ENCODE data around the gene CCP110.
A peak's percentile ranks its signal among the peaks of the same experiment; 100 is the strongest.

Gene CCP110

DNA sequence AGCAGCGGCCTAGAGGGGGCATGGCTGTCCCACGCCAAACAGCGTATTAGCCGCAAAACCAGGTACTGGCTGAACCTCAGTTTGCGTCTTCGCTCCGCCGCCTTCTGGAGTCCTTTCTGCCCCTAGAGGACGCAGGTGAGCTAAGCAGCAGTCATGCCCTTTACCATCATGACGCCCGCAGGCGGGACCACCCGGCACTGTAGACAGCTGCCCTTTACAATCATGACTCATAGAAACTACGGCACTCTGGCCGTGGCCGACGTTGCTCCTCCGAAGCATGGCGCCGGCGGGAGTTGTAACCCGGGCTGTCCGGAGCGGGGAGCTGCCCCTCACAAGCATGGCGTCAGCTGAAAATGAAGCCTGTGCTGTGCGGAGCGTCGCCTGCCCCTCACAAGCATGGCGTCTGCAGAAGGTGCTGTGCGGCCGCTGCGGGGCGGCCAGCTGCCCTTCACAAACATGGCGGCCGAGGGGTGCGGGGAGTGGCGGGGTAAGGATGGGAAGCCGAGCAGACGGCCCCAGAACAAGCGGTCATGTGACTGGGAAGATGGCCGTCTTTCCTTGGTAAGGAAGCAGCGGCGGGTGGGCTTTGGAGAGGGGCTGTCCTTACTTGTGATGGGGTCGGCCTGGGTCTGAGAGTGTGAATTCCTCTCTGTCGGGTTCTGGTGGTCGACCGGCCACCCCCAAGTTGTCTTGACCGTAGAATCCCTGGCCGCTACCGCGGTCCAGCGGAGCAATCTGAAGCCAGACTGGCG is 31.6 kb downstream of the CCP110 start, which contains the start of gene VPS35L:
Gene VPS35L, plus strand, starts transcription at position 518 of the 752 bp plus-strand sequence. Its CDS starts 27 bp downstream, at position 545.
- DNase-seq: peak; percentile 69

DNA sequence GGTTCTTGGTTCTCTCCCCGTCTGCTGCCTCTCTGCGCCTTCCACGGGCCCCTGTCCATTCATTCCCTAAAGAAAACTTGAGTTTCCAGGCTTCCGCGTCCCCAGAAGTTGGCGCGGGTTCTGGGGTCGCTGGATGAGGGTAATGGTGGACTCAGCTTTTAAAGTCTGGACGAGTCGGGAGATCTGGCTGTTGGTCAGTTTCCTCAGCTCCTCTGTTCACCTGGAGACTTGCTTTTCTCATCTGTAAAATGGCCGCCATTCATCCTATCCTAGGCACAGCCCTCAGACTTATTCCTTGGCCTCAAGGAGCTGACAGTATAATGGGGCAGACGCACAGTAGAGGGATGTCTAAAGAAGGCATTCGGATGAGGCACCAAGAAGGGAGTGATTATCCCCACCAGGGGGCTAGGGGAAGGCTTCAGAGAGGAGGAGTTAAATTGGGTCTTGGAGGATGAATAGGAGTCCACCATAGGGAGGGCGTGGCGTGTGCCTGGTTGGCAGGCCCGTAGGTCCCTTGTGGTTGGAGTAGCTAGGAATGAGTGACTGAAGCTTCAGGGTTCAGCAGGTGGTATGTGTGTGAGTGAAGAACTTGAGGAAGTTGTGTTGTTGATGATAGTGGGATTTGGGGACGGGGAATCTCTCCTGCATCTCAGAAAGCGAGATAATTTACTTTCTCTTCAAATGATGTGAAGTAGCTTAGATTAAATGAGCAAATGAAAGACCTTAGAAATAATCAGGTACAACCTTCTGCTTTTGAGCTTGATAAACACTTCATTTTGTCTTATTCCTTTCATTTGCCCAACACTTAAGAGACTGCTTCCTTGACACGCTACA is 32.4 kb downstream of the CCP110 start:
- no peak for DNase-seq

DNA sequence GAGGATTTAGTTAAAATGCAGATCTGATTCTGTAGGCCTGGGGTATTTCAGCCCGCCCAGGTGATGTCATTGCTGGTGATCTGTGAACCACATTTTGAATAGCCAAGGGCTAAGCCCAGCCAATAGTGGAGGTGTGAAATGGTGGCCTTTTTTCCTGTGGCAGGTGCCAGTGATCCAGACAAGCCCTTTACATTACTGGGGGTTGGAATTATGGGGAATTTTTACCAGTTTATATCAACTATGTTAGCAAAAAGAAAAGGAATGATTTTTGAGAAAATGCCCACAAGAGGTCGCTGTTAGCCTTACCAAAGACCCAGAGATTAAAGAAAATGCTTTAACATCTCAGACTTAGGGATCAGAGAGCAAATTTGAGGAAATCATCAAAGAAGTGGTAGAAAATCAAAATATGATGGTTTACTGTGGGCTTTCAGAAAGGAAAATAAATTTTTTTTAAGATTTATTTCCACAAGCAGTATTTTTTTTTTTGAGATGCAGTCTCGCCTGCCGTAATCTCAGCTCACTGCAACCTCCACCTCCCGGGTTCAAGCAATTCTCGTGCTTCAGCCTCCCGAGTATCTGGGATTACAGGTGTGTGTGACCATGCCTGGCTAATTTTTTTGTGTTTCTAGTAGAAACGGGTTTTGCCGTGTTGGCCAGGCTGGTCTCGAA is 35.6 kb downstream of the CCP110 start:
- DNase-seq: no peak

DNA sequence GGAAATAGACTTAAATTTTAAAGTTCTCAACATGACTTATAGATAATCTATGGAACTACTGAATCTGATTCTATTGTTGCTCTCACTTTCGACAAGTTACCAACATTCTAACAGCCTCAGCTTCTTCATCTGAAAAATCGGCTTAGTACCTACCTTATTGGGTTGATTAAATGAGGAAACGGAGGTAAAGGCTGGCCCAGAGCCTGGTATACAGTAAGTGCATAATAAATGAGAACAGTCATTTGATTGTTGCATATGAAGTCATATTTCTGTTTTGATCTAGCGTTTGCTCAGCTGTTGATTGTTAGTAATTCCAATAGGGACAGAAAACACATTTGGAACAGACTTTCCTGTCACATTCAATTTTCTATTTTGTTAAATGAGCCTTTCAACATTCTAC is 36.3 kb downstream of the CCP110 start:
- DNase-seq: no peak

DNA sequence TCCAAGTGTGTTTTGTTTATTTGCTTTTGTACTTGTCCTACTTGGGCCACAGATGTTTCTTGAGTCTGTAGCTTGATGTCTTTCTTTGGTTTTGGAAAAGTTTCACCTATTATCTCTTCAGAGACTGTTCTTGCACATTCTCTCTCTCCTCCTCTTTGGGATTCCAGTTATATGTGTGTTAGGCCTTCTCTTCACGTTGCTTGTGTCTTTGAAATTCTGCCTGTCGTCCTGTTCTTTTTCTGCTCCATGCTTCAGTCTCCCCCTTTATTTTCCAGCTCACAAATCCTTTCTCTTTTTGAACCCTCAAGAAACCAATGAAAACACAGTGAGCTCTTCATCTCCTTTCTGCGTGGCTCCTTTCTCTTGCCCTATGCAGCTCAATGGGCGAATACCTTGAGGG is 39.6 kb downstream of the CCP110 start:
- no peak for DNase-seq

DNA sequence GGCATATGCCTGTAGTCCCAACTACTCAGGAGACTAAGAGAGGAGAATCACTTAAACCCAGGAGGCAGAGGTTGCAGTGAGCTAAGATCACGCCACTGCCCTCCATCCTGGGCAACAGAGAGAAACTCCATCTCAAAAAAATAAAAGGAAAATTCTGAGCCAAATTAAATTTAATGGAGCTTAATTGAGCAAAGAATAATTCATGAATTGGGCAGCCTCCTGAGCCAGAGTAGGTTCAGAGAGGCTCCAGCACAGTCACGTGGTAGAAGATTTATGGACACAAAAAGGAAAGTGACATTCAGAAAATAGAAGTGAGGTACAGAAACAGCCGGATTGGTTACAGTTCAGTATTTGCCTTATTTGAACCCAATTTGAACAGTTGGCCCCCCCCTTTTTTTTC is 42.6 kb downstream of the CCP110 start:
- no peak for DNase-seq

DNA sequence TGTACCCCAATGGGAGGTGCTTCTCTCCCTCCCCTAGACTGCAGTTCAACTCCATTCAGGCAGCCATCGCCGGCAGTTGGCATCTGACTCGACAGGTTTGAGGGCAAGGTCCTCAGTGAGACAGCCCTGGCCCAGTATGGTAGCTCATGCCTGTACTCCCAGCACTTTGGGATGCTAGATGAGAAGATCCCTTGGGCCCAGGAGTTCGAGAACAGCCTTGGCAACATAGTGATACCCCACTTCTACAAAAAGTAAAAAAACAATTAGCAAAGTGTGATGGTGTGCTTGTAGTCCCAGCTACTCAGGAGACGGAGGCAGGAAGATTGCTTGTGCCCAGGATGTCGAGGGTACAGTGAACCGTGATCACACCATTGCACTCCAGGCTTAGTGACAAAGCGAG is 43.8 kb downstream of the CCP110 start:
- DNase-seq: no peak

DNA sequence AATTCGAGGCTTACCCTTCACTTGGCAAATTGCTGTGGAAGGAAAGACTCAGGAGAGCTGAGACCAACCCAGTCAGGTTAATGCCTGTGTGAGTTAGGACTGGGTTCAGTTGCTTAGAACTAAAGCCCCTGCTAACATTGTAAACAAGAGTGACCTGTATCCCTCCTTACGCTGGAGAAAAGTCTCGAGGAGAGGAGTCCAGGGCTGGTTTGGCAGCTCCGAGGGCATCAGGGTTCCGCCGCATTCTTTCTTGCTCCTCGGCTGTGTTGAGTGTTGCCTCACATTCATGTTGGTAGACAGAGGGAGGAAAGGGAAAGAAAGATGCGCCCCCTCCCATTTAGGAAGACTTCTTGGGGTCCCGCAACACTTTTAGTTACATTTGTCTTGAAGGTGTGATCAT is 50.3 kb downstream of the CCP110 start:
- no peak for DNase-seq

DNA sequence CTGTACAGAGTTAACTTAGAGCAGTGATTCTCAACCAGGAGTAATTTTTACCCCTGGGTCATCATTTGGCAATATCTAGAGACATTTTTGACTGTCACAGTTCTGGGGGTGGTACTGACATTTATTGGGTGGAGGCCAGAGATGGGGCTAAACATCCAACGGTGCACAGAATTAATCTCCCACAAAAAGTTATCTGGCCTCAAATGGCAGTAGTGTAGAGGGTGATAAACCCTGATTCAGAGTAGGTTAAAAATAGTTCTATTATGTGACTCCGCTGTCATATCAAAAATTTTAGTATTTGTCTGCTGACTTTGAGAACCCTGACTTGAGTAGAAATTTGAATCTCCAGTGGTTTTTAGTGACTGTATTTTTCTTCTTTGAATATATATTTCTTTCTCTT is 50.9 kb downstream of the CCP110 start:
- no peak for DNase-seq

DNA sequence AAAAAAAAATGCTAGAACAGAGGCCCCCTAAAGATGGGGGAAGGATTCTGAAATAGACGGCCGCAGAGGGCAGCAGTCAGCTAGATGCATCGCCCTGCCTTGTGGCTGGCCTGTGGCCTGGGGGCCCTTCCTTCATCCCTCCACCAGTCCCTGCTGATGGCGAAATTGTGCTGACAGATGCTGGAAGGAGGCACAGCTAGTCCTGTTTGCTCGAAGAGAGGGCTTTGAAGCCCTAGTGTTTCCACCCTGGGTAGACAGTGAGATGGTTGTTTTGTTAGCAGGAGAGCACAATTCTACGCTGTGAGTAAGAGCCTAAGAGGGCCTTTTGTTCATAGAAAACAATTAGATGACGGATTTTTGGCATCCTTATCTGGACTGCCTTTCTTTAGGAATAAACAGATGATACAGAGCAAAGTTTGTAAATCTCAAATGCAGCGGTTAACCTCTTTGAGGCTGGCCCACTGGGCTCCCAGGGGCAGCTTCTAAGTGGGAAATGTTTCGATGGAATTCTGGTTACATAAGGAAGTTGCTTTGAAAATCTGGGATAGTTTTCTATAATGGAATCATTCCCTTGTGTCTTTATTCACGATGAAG is 54.7 kb downstream of the CCP110 start:
- no peak for DNase-seq

DNA sequence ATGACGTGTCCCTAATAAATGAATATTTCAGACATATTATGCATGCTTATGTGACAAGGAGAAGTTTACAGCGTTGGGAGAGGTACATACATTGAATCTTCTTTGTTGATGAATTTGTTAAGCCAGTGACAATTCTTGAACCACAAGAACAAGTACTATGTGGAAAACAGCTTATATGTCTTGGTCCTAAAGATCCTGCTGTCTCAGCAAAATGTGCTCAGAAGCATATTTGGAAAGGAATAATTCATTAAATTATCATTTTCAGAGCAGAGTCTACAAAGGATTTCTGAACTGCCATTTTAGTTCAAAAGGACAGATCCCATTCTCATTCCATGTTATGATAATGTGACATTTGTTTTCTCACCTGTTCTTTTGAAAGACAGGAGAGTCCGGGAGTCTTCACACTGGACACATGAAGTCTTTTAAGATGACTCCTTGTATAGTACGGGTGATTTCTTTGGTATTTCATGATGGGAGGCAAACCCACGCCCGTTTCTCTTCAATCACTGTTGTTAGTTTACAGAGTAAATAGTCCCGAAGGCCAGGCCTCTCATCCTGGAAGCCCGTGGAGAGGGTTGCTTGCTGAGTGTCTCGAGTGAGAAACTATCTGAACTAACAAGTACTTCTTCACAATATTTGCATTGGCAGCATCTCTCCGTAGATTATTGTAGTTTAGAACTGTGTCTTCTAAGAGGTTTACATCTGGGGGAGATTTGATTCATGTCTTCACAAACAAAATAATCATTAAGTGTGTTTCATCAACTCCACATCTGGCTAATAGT is 58.5 kb downstream of the CCP110 start:
- DNase-seq: no peak

DNA sequence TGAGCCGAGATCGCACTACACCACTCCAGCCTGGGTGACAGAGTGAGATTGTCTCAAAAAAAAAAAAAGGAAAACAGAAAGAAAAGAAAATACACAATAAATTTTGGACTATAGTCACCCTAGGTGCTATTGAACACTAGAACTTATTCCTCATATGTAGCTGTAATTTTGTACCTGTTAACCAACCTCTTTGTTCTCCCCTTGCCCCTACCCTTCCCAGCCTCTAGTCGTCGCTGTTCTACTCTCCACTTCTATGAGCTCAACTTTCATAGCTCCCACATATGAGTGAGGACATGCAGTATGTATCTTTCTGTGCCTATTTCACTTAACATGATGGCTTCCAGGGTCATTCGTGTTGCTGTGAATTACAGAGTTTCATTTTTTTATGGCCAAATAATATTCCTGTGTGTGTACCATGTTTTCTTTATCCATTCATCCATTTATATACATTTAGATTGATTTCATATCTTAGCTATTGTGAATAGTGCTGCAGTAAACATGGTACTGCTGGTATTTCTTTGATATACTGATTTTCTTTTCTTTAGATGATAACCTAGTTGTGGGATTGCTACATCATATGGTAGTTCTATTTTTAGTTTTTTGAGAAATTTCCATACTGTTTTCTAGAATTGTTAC is 60.0 kb downstream of the CCP110 start:
- DNase-seq: peak; percentile 23

DNA sequence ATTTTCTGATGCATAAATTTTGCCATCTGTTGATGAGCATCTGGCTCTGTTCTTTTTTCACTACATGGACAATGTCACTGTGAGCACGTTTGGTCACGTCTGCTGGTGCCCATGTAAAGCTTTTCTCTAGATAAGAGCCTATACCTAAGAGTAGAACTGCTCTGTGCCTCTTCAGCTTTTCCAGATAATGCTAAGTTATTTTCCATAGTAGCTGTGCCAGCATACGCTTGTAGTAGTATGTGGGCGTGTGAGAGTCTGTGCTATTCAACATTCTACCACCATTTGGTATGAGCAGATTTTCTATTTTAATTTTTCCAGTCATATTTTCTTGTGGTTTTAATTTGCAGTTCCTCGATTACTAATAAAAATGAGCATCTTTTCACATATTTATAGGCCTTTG is 64.9 kb downstream of the CCP110 start:
- no peak for DNase-seq

DNA sequence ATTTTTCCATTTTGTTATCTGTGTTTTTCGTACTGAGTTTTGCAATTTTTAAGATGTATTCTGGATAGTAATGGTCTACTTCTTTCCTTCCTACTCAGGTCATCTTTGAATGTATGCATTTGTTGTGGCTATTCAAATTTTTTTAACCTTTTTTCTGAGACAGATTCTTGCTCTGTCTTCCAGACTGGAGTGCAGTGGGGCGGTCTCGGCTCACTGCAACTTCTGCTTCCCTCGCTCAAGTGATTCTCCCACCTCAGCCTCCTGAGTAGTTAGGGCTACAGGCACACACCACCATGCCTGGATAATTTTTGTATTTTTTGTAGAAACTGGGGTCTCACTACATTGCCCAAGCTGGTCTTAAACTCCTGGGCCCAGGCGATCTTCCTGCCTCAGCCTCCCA is 65.4 kb downstream of the CCP110 start:
- no peak for DNase-seq

DNA sequence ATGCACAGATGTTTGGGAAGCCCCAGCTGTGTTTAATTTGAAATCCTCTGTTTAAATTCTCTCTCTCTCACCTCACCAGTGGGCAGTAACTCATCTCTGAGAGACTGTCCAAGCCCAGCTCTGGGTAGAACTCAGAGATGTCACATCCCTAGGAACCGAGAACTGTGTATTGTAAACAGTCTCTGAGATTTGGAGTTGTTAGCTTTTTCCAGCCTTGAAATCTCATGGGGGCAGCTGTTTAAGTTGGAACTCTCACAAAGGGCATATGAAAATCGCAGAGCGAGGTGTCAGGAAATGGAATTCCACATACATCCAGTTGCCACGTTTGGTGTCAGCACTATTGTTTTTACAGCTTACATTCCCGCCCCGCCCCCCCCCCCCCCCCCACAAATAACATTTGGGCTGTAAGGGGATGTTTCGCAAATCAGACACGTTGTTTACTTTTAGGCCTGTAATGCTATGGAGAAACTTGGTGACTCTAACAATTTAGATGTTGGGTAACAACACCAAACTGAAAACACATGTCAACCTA is 66.1 kb downstream of the CCP110 start:
- no peak for DNase-seq

DNA sequence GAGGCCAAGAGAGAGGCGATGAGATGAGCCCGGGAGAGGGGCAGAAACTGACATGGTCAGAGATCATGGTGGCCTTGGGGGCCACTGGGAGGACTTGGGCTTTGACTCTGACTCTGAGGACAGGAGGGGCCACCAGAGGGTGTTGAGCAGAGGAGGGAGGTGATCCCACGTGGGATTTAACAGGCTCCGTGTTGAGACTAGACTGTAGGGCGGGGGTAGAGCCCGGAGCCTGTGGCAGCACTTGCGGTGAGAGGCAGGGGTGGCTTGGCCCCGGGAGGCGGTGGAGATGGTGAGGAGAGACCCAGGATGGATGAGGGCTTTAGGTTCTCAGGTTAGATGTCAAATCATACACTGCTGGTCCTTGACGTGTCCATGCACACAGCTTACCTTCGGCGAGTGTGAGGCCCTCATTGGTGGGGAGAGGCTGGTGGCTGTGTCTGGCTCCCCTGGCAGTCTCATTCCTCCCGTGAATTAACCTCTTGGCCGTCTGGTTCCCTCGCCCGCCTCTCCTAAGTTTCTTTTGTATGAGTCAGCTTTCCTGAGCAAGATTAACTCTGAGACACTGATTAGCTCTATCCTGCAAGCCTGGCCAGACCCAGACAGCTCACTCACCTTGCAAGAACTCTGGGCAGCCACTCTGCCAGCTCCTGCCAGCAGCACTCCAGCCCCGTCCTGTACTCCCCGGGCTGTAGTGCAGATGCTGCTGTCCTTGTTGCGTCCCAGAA is 71.5 kb downstream of the CCP110 start:
- no peak for DNase-seq

DNA sequence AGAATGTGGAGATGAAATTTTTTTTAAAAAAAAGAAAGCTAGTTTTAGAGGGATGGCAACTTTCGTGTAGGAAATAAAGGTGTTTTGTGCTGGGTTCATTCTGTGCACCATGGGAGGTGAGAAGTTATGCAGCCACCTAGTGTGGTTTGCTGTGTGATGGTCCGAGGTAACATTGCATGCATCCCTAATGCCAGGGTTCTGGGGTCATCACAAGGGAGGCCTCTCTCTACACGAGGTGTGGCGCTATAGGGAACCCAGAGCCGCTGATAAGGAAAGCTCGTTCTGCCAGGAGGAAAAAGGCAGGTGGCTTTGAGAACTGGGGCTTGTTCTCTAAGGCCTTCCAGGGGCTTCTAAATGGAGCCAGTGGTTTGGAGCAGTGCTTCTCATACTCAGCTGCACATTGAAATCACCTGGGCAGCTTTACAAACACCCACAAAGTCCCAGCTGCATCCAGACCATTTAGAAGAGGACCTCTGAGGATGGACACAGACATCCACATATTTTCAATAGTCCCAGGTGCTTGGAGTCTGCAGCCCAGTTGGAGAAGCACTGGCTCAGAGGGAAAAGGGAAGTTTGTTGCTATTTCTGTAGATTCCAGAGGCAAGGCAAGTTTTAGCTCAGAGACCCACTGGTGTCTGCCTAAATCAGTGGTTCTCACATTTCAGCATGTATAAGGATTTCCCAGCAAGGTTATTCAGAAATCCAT is 75.2 kb downstream of the CCP110 start:
- DNase-seq: no peak

DNA sequence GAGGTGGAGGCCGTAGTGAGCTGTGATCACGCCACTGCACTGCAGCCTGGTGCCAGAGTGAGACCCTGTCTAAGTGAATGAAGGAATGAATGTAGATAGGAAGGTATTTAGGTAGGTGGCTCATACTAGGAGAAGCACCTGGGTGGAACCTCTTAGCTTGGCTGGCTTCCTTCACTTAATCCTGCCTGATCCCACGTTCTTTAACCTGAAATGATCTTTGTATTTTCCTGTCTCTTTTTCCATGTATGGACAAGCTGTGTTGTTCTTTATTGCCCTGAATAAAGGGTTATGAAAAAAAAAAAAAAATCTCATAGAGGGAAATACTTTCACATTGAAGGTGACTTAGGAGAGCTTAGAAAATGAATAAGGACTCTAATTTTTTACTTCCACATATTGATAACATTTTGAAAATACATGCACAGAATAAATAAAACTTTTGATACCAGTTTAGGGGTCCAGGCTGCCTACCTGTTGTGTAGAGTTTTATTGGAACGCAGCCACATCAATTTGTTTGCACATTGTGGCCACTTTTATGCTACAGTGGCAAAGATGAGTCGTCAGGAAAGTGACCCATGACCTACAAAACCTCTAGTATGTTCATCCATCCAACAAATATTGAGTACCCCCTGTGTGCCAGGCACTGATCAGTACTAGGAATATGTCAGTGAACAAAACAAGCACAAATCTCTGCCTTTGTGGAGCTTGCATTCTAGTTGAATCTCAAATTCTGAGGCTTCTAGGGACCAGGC is 76.4 kb downstream of the CCP110 start:
- DNase-seq: no peak

Data from NCI-H2081 treated with DMSO at 0.1 percent for 48 hours (cell line).